ENCODE results near the gene SPANXA2. TPM values are rescaled to one million over a fixed set of nuclear protein-coding genes. Genes with fewer than 3 reads are reported as not detected.

The SPANXA2 gene
- polyA plus RNA-seq, 1 donor from 2014 or later = not detected

- Histone ChIP-seq H3K27ac (ENCODE audit: low read length) (no peak overlapping the region), H2AFZ (ENCODE audit: low read depth, low read length) (no peak overlapping the region), H3K27me3 (ENCODE audit: insufficient read depth, low read depth, low read length) (no peaks in the 10 kb centered on the region), H3F3A (ENCODE audit: insufficient read depth, low read length, poor library complexity, severe bottlenecking) (no peaks in the 10 kb centered on the region), H3K9me2 (ENCODE audit: insufficient read depth, low read length) (no peaks in the 10 kb centered on the region), H3K36me3 (ENCODE audit: insufficient read depth, low read length) (no peaks in the 10 kb centered on the region), H3K4me2 (ENCODE audit: low read length) (no peak overlapping the region), H3K79me2 (replicated peaks; ENCODE audit: insufficient read depth, low read length) (no peaks in the 10 kb centered on the region), H3K9ac (ENCODE audit: low read length) (no peak overlapping the region), H3K9me3 (ENCODE audit: low read length) (no peaks in the 10 kb centered on the region), H3K4me3 (ENCODE audit: low read length) (no peak overlapping the region), H4K20me1 (ENCODE audit: insufficient read depth) (no peaks in the 10 kb centered on the region)
- TF ChIP-seq SMC3 (conservative IDR thresholded peaks at IDR 0.05; ENCODE audit: poor library complexity) (no peak), TAF1 (IDR thresholded peaks at IDR 0.05; ENCODE audit: low read depth) (no peak), MXI1 (conservative IDR thresholded peaks at IDR 0.05; ENCODE audit: poor library complexity, severe bottlenecking) (no peak), EP300 (conservative IDR thresholded peaks at IDR 0.05; ENCODE audit: poor library complexity, severe bottlenecking) (no peak), CTCF (IDR thresholded peaks at IDR 0.05; ENCODE audit: poor library complexity, severe bottlenecking) (no peak), REST (IDR thresholded peaks at IDR 0.05; ENCODE audit: borderline replicate concordance) (no peak)
Observed at GRCh38 chrX:141638550-141638949, 49.0 kb downstream of the SPANXA2 start.

Other genes starting within 250 kb of the SPANXA2 start
- gene SPANXA1, start 5.0 kb upstream of the SPANXA2 start, polyA plus RNA-seq = not detected in 2 replicates
- gene SPANXD, start 109.0 kb downstream of the SPANXA2 start, polyA plus RNA-seq = not detected in 2 replicates
- gene MAGEC3, start 248.6 kb downstream of the SPANXA2 start, polyA plus RNA-seq = 2.3 and 3.6 TPM in 2 replicates